ENCODE data around the gene PUSL1. TPM values are rescaled to one million over a fixed set of nuclear protein-coding genes. Genes with fewer than 3 reads are reported as not detected.
A peak's percentile ranks its signal among the peaks of the same experiment; 100 is the strongest.

Gene PUSL1
- total and polyA plus RNA-seq, 2 donors (not counting 1 experiment from before 2014, with no cell fraction given): 15.7 to 25.8 TPM

- WGBS (ENCODE audit: insufficient coverage): 76% methylated on average over 37 of the region's 41 CpGs
- no peaks in the 10 kb centered on the region for H3K9me3 Mint-ChIP-seq (ENCODE audit: insufficient read depth)
- Histone ChIP-seq H3K4me3 (ENCODE audit: control extremely low read depth in 1 of 5, extremely low read depth in 1 of 5, insufficient read depth in 1 of 5, low read depth in 2 of 5, low read length in 4 of 5) (peak within 1 kb of the TSS in 2 of 5 experiments; percentile 3 to 10), H3K27ac (ENCODE audit: low read length in 2 of 2) (peak within 1 kb of the TSS in 1 of 2 donors; percentile 44), H3K4me1 (ENCODE audit: control insufficient read depth in 2 of 2, insufficient read depth in 2 of 2, low read length in 2 of 2) (peaks cover 0 to 16% of the 10 kb centered on the region in 2 donors), H3K36me3 (replicated peaks in 1 of 2; ENCODE audit: control extremely low read depth in 1 of 2, control insufficient read depth in 1 of 2, extremely low read depth in 1 of 2, insufficient read depth in 2 of 2, low read length in 1 of 2) (peaks cover 0 to 4% of the 10 kb centered on the region in 2 experiments), H4K20me1 (ENCODE audit: control insufficient read depth, insufficient read depth, low read length, poor library complexity, severe bottlenecking) (no peaks in the 10 kb centered on the region), H3K9ac (ENCODE audit: low read length) (no peak within 1 kb of the TSS), H2AFZ (ENCODE audit: insufficient read depth, low read depth, low read length, poor library complexity, severe bottlenecking) (no peak within 1 kb of the TSS), H3K27me3 (replicated peaks in 1 of 4; ENCODE audit: control extremely low read depth in 1 of 4, control insufficient read depth in 3 of 4, insufficient read depth in 4 of 4, low read length in 3 of 4) (no peaks in the 10 kb centered on the region), H3K9me3 (ENCODE audit: control extremely low read depth in 1 of 3, control insufficient read depth in 2 of 3, insufficient read depth in 1 of 3, low read length in 2 of 3) (peaks cover 0 to 16% (median 0%) of the 10 kb centered on the region in 3 donors), H3K79me2 (ENCODE audit: control insufficient read depth, insufficient read depth, low read length) (no peaks in the 10 kb centered on the region), H3K4me2 (replicated peaks; ENCODE audit: low read depth, low read length, poor library complexity, severe bottlenecking) (peak within 1 kb of the TSS; percentile 51)
- no peaks in the 10 kb centered on the region for H3K27me3 Mint-ChIP-seq
- no peak for DNase-seq
- TF ChIP-seq CTCF (IDR thresholded peaks at IDR 0.05) (no peak), EZH2 (IDR thresholded peaks at IDR 0.05; ENCODE audit: borderline replicate concordance, insufficient read depth, low read depth, low read length, poor library complexity, severe bottlenecking) (no peak)
- ChIA-PET CTCF (no interaction called here), POLR2A (interaction anchor here (0.7 kb wide), 1 partner anchor 9 kb away, joined by 12 read pairs; no protein-coding TSS in a partner anchor)
- intact Hi-C loops (cut with micrococcal nuclease): no loop called here
- H3K4me3 Mint-ChIP-seq: peak within 1 kb of the TSS; percentile 37
- peaks cover 8% of the 10 kb centered on the region for H3K4me1 Mint-ChIP-seq
- ATAC-seq (ENCODE audit: low read depth): peak; percentile 46
- H3K27ac Mint-ChIP-seq: peak within 1 kb of the TSS; percentile 71
Observed at GRCh38 chr1:1331068-1331965, 22.9 kb downstream of the PUSL1 start, which contains the start of gene TAS1R3. TAS1R3 (plus strand) TSS chr1:1331280; CDS start chr1:1331346, 66 bp downstream.

All from B cell (primary cell).